Measurements from ENCODE around the gene TSC22D3.

TSC22D3 gene

GRCh38 chrX:107750861-107751445 is 24.6 kb downstream of the TSC22D3 start:
- TF ChIP-seq CTCF (IDR thresholded peaks at IDR 0.05; ENCODE audit: low read length) (no peak), EZH2 (IDR thresholded peaks at IDR 0.05; ENCODE audit: borderline replicate concordance, low read length) (no peak)
- Histone ChIP-seq H3K79me2 (ENCODE audit: insufficient read depth, low read length) (no peaks in the 10 kb centered on the region), H3K4me3 (ENCODE audit: low read depth, low read length, poor library complexity, severe bottlenecking) (no peak overlapping the region), H3K36me3 (ENCODE audit: insufficient read depth, low read length) (no peaks in the 10 kb centered on the region), H3K9me2 (ENCODE audit: low read depth, low read length) (no peaks in the 10 kb centered on the region), H3K27me3 (ENCODE audit: insufficient read depth, low read length) (no peaks in the 10 kb centered on the region), H3K4me1 (ENCODE audit: insufficient read depth, low read length, severe bottlenecking) (no peaks in the 10 kb centered on the region), H3F3A (ENCODE audit: insufficient read depth, low read length) (no peaks in the 10 kb centered on the region), H3K9ac (ENCODE audit: low read length) (no peak overlapping the region), H2AFZ (ENCODE audit: low read length) (no peak overlapping the region), H3K27ac (ENCODE audit: low read depth, low read length, poor library complexity, severe bottlenecking) (no peak overlapping the region), H4K20me1 (ENCODE audit: insufficient read depth, low read length) (no peaks in the 10 kb centered on the region), H3K4me2 (ENCODE audit: low read length) (no peak overlapping the region), H3K9me3 (ENCODE audit: low read length) (no peaks in the 10 kb centered on the region)

GRCh38 chrX:107750263-107750662 is 25.3 kb downstream of the TSC22D3 start:
- no peak overlapping the region for H3K27ac ChIP-seq (ENCODE audit: low read depth, low read length, poor library complexity, severe bottlenecking)
- TF ChIP-seq CTCF (IDR thresholded peaks at IDR 0.05; ENCODE audit: low read length) (no peak), EZH2 (IDR thresholded peaks at IDR 0.05; ENCODE audit: borderline replicate concordance, low read length) (no peak)
- H3K27me3 ChIP-seq (ENCODE audit: insufficient read depth, low read length) = no peaks in the 10 kb centered on the region
- H3K9me2 ChIP-seq (ENCODE audit: low read depth, low read length) = no peaks in the 10 kb centered on the region
- no peak overlapping the region for H2AFZ ChIP-seq (ENCODE audit: low read length)
- H3K9me3 ChIP-seq (ENCODE audit: low read length) = no peaks in the 10 kb centered on the region
- no peaks in the 10 kb centered on the region for H3K4me1 ChIP-seq (ENCODE audit: insufficient read depth, low read length, severe bottlenecking)
- no peaks in the 10 kb centered on the region for H3K36me3 ChIP-seq (ENCODE audit: insufficient read depth, low read length)
- H3K4me2 ChIP-seq (ENCODE audit: low read length) = no peak overlapping the region
- H3K9ac ChIP-seq (ENCODE audit: low read length) = no peak overlapping the region
- H3K4me3 ChIP-seq (ENCODE audit: low read depth, low read length, poor library complexity, severe bottlenecking) = no peak overlapping the region
- H3F3A ChIP-seq (ENCODE audit: insufficient read depth, low read length) = no peaks in the 10 kb centered on the region
- no peaks in the 10 kb centered on the region for H3K79me2 ChIP-seq (ENCODE audit: insufficient read depth, low read length)
- H4K20me1 ChIP-seq (ENCODE audit: insufficient read depth, low read length) = no peaks in the 10 kb centered on the region

- Histone ChIP-seq H3K27ac (ENCODE audit: low read depth, low read length, poor library complexity, severe bottlenecking) (no peak overlapping the region), H2AFZ (ENCODE audit: low read length) (no peak overlapping the region), H3K9me3 (ENCODE audit: low read length) (no peaks in the 10 kb centered on the region), H3K79me2 (ENCODE audit: insufficient read depth, low read length) (no peaks in the 10 kb centered on the region), H3K4me3 (ENCODE audit: low read depth, low read length, poor library complexity, severe bottlenecking) (no peak overlapping the region), H3K36me3 (ENCODE audit: insufficient read depth, low read length) (no peaks in the 10 kb centered on the region), H4K20me1 (ENCODE audit: insufficient read depth, low read length) (no peaks in the 10 kb centered on the region), H3K27me3 (ENCODE audit: insufficient read depth, low read length) (no peaks in the 10 kb centered on the region), H3K4me1 (ENCODE audit: insufficient read depth, low read length, severe bottlenecking) (no peaks in the 10 kb centered on the region), H3K4me2 (ENCODE audit: low read length) (no peak overlapping the region), H3K9me2 (ENCODE audit: low read depth, low read length) (no peaks in the 10 kb centered on the region), H3F3A (ENCODE audit: insufficient read depth, low read length) (no peaks in the 10 kb centered on the region), H3K9ac (ENCODE audit: low read length) (no peak overlapping the region)
- TF ChIP-seq EZH2 (IDR thresholded peaks at IDR 0.05; ENCODE audit: borderline replicate concordance, low read length) = no peak
Observed at GRCh38 chrX:107748506-107748905, 27.1 kb downstream of the TSC22D3 start.

GRCh38 chrX:107747596-107748161 is 27.9 kb downstream of the TSC22D3 start:
- Histone ChIP-seq H3K9me2 (ENCODE audit: low read depth, low read length) (no peaks in the 10 kb centered on the region), H3K36me3 (ENCODE audit: insufficient read depth, low read length) (no peaks in the 10 kb centered on the region), H3K4me2 (ENCODE audit: low read length) (no peak overlapping the region), H3F3A (ENCODE audit: insufficient read depth, low read length) (no peaks in the 10 kb centered on the region), H3K9me3 (ENCODE audit: low read length) (no peaks in the 10 kb centered on the region), H3K27me3 (ENCODE audit: insufficient read depth, low read length) (no peaks in the 10 kb centered on the region), H3K4me3 (ENCODE audit: low read depth, low read length, poor library complexity, severe bottlenecking) (no peak overlapping the region), H3K79me2 (ENCODE audit: insufficient read depth, low read length) (no peaks in the 10 kb centered on the region), H2AFZ (ENCODE audit: low read length) (no peak overlapping the region), H3K9ac (ENCODE audit: low read length) (no peak overlapping the region), H4K20me1 (ENCODE audit: insufficient read depth, low read length) (no peaks in the 10 kb centered on the region), H3K27ac (ENCODE audit: low read depth, low read length, poor library complexity, severe bottlenecking) (no peak overlapping the region), H3K4me1 (ENCODE audit: insufficient read depth, low read length, severe bottlenecking) (peaks cover 5% of the 10 kb centered on the region)
- no peak for TF ChIP-seq CTCF (IDR thresholded peaks at IDR 0.05; ENCODE audit: low read length)

Data from OCI-LY1 (cell line).